HepG2 (cell line): ENCODE data around the gene HSPA1B. TPM values are rescaled to one million over a fixed set of nuclear protein-coding genes. Genes with fewer than 3 reads are reported as not detected.

Source experiments
- ATF7-NPFF ChIP-seq: sonication (generic); formaldehyde crosslinking; IDR thresholded peaks from 2 replicates; pipeline ENCODE4 v1.8.1; 2023; ENCODE audit warnings: mild to moderate bottlenecking, low read depth, missing genetic modification reagents, moderate library complexity
- CENPT ChIP-seq: sonication (generic); formaldehyde crosslinking; IDR thresholded peaks from 2 replicates; pipeline ENCODE4 v1.8.0; 2022; ENCODE audit warnings: low read depth, mild to moderate bottlenecking, moderate library complexity, missing genetic modification reagents
- GMEB1 ChIP-seq: sonication (generic); formaldehyde crosslinking; IDR thresholded peaks from 2 replicates; pipeline ENCODE4 v1.5.1; 2020; ENCODE audit warnings: missing genetic modification reagents, mild to moderate bottlenecking, borderline replicate concordance
- HNF4G ChIP-seq, 2 experiments: sonication (generic) in 1 of 2; formaldehyde crosslinking in 1 of 2; IDR thresholded peaks; 2 replicates each; pipeline versions ENCODE4 v1.4.0 to v1.6.1; 2011 to 2020; ENCODE audit warnings: borderline replicate concordance in 2 of 2, low read depth in 2 of 2, mild to moderate bottlenecking in 2 of 2, low read length in 1 of 2, missing genetic modification reagents in 1 of 2, moderate library complexity in 1 of 2
- MLXIP ChIP-seq: sonication (generic); formaldehyde crosslinking; IDR thresholded peaks from 2 replicates; pipeline ENCODE4 v1.9.0; 2021; ENCODE audit warnings: missing genetic modification reagents, borderline replicate concordance
- PATZ1 ChIP-seq: sonication (generic); formaldehyde crosslinking; IDR thresholded peaks from 2 replicates; pipeline ENCODE4 v1.4.0; 2020; ENCODE audit warnings: missing genetic modification reagents
- ZFP82 ChIP-seq: sonication (generic); formaldehyde crosslinking; IDR thresholded peaks from 2 replicates; pipeline ENCODE4 v1.5.1; 2020; ENCODE audit warnings: mild to moderate bottlenecking, missing genetic modification reagents, borderline replicate concordance
- ZNF34 ChIP-seq: sonication (generic); formaldehyde crosslinking; IDR thresholded peaks from 2 replicates; pipeline ENCODE4 v1.4.0; 2020; ENCODE audit warnings: mild to moderate bottlenecking, missing genetic modification reagents, borderline replicate concordance
- polyA plus RNA-seq, 8 experiments: library from polyadenylated mRNA; depleted of rRNA in 3 of 8; stranded (reverse) in 7 of 8; unstranded in 1 of 8; fragments of >200 nt; fragmentation: Illumina TruSeq in 4 of 8; extraction: Trizol in 4 of 8; gene quantifications; 2 replicates each; pipeline versions ENCODE4 v1.2.1 to v1.2.3, GENCODE V29; 2011 to 2016; ENCODE audit warnings: low read depth in 4 of 8, missing spikeins in 1 of 8, mixed read lengths in 1 of 8; ENCODE audit not compliant: insufficient read depth in 1 of 8
- total RNA-seq, 5 experiments: library from RNA; depleted of rRNA; stranded (reverse); fragments of >200 nt; fragmentation: Illumina TruSeq; extraction: Trizol; gene quantifications; 2 replicates each; pipeline ENCODE4 v1.2.3, GENCODE V29; 2016; ENCODE audit warnings: low read depth in 1 of 5

The HSPA1B gene
- total and polyA plus RNA-seq, 2 of the 13 experiments (the other 11 are each of a cell fraction or from before 2014, with no cell fraction given), result 26.0 to 186 TPM

GRCh38 chr6:31864818-31865204, 37.3 kb downstream of the HSPA1B start (continued):
- no peak for TF ChIP-seq HNF4G (IDR thresholded peaks at IDR 0.05; ENCODE audit: borderline replicate concordance, low read depth, low read length)
- no peak for TF ChIP-seq HNF4G (CRISPR knock-in tag; IDR thresholded peaks at IDR 0.05; ENCODE audit: borderline replicate concordance, low read depth)
- no peak for TF ChIP-seq ZNF34 (CRISPR knock-in tag)
- no peak for TF ChIP-seq GMEB1
- TF ChIP-seq MLXIP (CRISPR knock-in tag), result no peak
- no peak for TF ChIP-seq CENPT (CRISPR knock-in tag)
- TF ChIP-seq ZFP82 (CRISPR knock-in tag), result no peak; the same call in 1 of the 2 replicates
- TF ChIP-seq PATZ1, result no peak
- TF ChIP-seq ATF7-NPFF (CRISPR knock-in tag), result no peak
